ENCODE measurements around the gene HPRT1. TPM values are rescaled to one million over a fixed set of nuclear protein-coding genes. Genes with fewer than 3 reads are reported as not detected.

Gene HPRT1, protein sequence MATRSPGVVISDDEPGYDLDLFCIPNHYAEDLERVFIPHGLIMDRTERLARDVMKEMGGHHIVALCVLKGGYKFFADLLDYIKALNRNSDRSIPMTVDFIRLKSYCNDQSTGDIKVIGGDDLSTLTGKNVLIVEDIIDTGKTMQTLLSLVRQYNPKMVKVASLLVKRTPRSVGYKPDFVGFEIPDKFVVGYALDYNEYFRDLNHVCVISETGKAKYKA
- 14.1 TPM for total RNA-seq

- H3K27me3 ChIP-seq (ENCODE audit: control insufficient read depth in 3 of 3, insufficient read depth in 3 of 3, low read length in 3 of 3) = no peaks in the 10 kb centered on the region
- peak within 1 kb of the TSS; percentile 43 to 80 (median 69) for H3K9ac ChIP-seq (ENCODE audit: low read depth in 1 of 3, low read length in 3 of 3)
- H3K27ac ChIP-seq (ENCODE audit: low read depth, low read length) = peak within 1 kb of the TSS; percentile 77
- no peaks in the 10 kb centered on the region for H3K9me3 ChIP-seq (ENCODE audit: control insufficient read depth in 3 of 3, low read length in 3 of 3)
- peak within 1 kb of the TSS; percentile 66 to 72 (median 69) for H3K4me3 ChIP-seq (ENCODE audit: low read length in 3 of 3)
- H3K36me3 ChIP-seq (ENCODE audit: control insufficient read depth in 3 of 3, insufficient read depth in 3 of 3, low read length in 3 of 3) = no peaks in the 10 kb centered on the region
- peaks cover 0 to 7% (median 3%) of the 10 kb centered on the region in 3 donors for H3K4me1 ChIP-seq (ENCODE audit: control insufficient read depth in 3 of 3, insufficient read depth in 3 of 3, low read length in 3 of 3)
Observed at GRCh38 chrX:134460005-134460861, at the start of gene HPRT1. Gene HPRT1 (plus strand): TSS chrX:134460165. CDS start chrX:134460312, 147 bp downstream.

- Histone ChIP-seq H3K9ac (ENCODE audit: low read depth in 1 of 3, low read length in 3 of 3) (no peak overlapping the region), H3K27me3 (ENCODE audit: control insufficient read depth in 3 of 3, insufficient read depth in 3 of 3, low read length in 3 of 3) (no peaks in the 10 kb centered on the region), H3K9me3 (ENCODE audit: control insufficient read depth in 3 of 3, low read length in 3 of 3) (no peaks in the 10 kb centered on the region), H3K4me1 (ENCODE audit: control insufficient read depth in 3 of 3, insufficient read depth in 3 of 3, low read length in 3 of 3) (no peaks in the 10 kb centered on the region), H3K4me3 (ENCODE audit: low read length in 3 of 3) (no peak overlapping the region), H3K36me3 (ENCODE audit: control insufficient read depth in 3 of 3, insufficient read depth in 3 of 3, low read length in 3 of 3) (peaks cover 6 to 19% (median 12%) of the 10 kb centered on the region in 3 donors), H3K27ac (ENCODE audit: low read depth, low read length) (no peak overlapping the region)
Observed at GRCh38 chrX:134416087-134416486, 43.9 kb upstream of the HPRT1 start.

DNA sequence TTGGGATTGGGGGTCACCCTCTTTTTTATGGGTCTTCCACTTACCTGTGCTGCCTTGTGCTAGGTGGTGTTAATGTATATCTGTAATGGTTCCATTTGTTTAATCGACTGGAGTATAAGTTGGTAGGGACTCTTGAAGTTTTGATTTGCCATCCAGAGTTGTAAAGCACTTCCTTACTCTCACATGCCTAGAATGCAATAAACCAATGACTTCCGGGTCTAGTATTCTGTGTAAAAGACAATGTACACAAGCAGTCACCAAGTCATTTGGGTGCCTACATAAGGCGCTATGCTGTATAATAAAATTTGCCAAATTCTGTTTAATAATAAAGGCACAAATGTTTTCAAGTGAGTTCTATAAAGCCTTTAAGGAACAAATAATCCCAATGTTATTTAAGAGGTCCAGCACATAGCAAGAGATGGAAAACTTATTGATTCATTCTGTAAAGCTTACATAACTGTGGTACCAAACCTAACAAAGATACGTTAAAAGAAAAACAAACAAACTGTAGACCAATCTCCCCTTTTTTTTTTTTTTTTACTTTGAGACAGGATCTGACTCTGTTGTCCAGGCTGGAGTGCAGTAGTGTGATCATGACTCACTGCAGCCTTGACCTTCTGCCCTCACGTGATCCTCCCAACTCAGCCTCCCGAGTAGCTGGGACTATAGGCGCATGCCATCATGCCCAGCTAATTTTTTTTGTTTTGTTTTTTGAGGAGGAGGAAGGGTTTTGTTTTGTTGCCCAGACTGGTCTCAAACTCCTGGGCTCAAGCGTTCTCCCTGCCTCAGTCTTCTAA, 41.5 kb upstream of the HPRT1 start:
- Histone ChIP-seq H3K9ac (ENCODE audit: low read depth in 1 of 3, low read length in 3 of 3) (no peak overlapping the region), H3K27ac (ENCODE audit: low read depth, low read length) (no peak overlapping the region), H3K4me1 (ENCODE audit: control insufficient read depth in 3 of 3, insufficient read depth in 3 of 3, low read length in 3 of 3) (no peaks in the 10 kb centered on the region), H3K9me3 (ENCODE audit: control insufficient read depth in 3 of 3, low read length in 3 of 3) (no peaks in the 10 kb centered on the region), H3K36me3 (ENCODE audit: control insufficient read depth in 3 of 3, insufficient read depth in 3 of 3, low read length in 3 of 3) (peaks cover 6 to 18% (median 12%) of the 10 kb centered on the region in 3 donors), H3K4me3 (ENCODE audit: low read length in 3 of 3) (no peak overlapping the region), H3K27me3 (ENCODE audit: control insufficient read depth in 3 of 3, insufficient read depth in 3 of 3, low read length in 3 of 3) (no peaks in the 10 kb centered on the region)

GRCh38 chrX:134419784-134420183, 40.2 kb upstream of the HPRT1 start:
- H3K9ac ChIP-seq (ENCODE audit: low read depth in 1 of 3, low read length in 3 of 3) = no peak overlapping the region
- H3K27me3 ChIP-seq (ENCODE audit: control insufficient read depth in 3 of 3, insufficient read depth in 3 of 3, low read length in 3 of 3) = no peaks in the 10 kb centered on the region
- H3K4me1 ChIP-seq (ENCODE audit: control insufficient read depth in 3 of 3, insufficient read depth in 3 of 3, low read length in 3 of 3) = no peaks in the 10 kb centered on the region
- H3K27ac ChIP-seq (ENCODE audit: low read depth, low read length) = no peak overlapping the region
- H3K4me3 ChIP-seq (ENCODE audit: low read length in 3 of 3) = no peak overlapping the region
- H3K36me3 ChIP-seq (ENCODE audit: control insufficient read depth in 3 of 3, insufficient read depth in 3 of 3, low read length in 3 of 3) = peaks cover 6 to 15% (median 11%) of the 10 kb centered on the region in 3 donors
- no peaks in the 10 kb centered on the region for H3K9me3 ChIP-seq (ENCODE audit: control insufficient read depth in 3 of 3, low read length in 3 of 3)

- no peaks in the 10 kb centered on the region for H3K4me1 ChIP-seq (ENCODE audit: control insufficient read depth in 3 of 3, insufficient read depth in 3 of 3, low read length in 3 of 3)
- H3K27me3 ChIP-seq (ENCODE audit: control insufficient read depth in 3 of 3, insufficient read depth in 3 of 3, low read length in 3 of 3) = no peaks in the 10 kb centered on the region
- H3K36me3 ChIP-seq (ENCODE audit: control insufficient read depth in 3 of 3, insufficient read depth in 3 of 3, low read length in 3 of 3) = peaks cover 0 to 2% (median 0%) of the 10 kb centered on the region in 3 donors
- H3K9me3 ChIP-seq (ENCODE audit: control insufficient read depth in 3 of 3, low read length in 3 of 3) = no peaks in the 10 kb centered on the region
- H3K9ac ChIP-seq (ENCODE audit: low read depth in 1 of 3, low read length in 3 of 3) = no peak overlapping the region
- H3K4me3 ChIP-seq (ENCODE audit: low read length in 3 of 3) = no peak overlapping the region
- H3K27ac ChIP-seq (ENCODE audit: low read depth, low read length) = no peak overlapping the region
Observed at GRCh38 chrX:134423606-134424005, 36.4 kb upstream of the HPRT1 start.

GRCh38 chrX:134426281-134426680, 33.7 kb upstream of the HPRT1 start:
- Histone ChIP-seq H3K4me3 (ENCODE audit: low read length in 3 of 3) (no peak overlapping the region), H3K27ac (ENCODE audit: low read depth, low read length) (no peak overlapping the region), H3K36me3 (ENCODE audit: control insufficient read depth in 3 of 3, insufficient read depth in 3 of 3, low read length in 3 of 3) (no peaks in the 10 kb centered on the region), H3K27me3 (ENCODE audit: control insufficient read depth in 3 of 3, insufficient read depth in 3 of 3, low read length in 3 of 3) (no peaks in the 10 kb centered on the region), H3K9me3 (ENCODE audit: control insufficient read depth in 3 of 3, low read length in 3 of 3) (no peaks in the 10 kb centered on the region), H3K9ac (ENCODE audit: low read depth in 1 of 3, low read length in 3 of 3) (no peak overlapping the region), H3K4me1 (ENCODE audit: control insufficient read depth in 3 of 3, insufficient read depth in 3 of 3, low read length in 3 of 3) (no peaks in the 10 kb centered on the region)

DNA sequence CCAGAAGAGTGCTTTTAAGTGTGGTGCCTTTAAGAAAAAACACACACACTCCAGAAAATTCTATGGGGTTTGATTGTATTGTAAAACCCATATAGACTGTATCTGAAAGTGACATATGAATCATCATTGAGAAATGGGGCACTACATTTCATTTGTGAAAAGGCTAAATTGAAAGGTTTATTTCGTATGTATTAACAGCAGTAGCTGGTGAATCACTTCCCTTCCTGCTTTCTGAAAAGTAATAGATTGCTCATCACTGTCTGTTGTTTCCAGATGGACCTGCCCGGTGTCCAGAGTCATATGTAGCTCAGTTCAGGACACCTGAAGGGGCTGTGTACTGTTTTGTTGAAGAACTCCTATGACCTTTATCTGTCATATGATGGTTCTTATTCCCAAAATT, 28.1 kb upstream of the HPRT1 start:
- H3K4me1 ChIP-seq (ENCODE audit: control insufficient read depth in 3 of 3, insufficient read depth in 3 of 3, low read length in 3 of 3) = no peaks in the 10 kb centered on the region
- no peaks in the 10 kb centered on the region for H3K36me3 ChIP-seq (ENCODE audit: control insufficient read depth in 3 of 3, insufficient read depth in 3 of 3, low read length in 3 of 3)
- H3K9ac ChIP-seq (ENCODE audit: low read depth in 1 of 3, low read length in 3 of 3) = no peak overlapping the region
- no peaks in the 10 kb centered on the region for H3K27me3 ChIP-seq (ENCODE audit: control insufficient read depth in 3 of 3, insufficient read depth in 3 of 3, low read length in 3 of 3)
- H3K4me3 ChIP-seq (ENCODE audit: low read length in 3 of 3) = no peak overlapping the region
- H3K9me3 ChIP-seq (ENCODE audit: control insufficient read depth in 3 of 3, low read length in 3 of 3) = no peaks in the 10 kb centered on the region
- no peak overlapping the region for H3K27ac ChIP-seq (ENCODE audit: low read depth, low read length)

GRCh38 chrX:134435894-134436293, 24.1 kb upstream of the HPRT1 start:
- Histone ChIP-seq H3K36me3 (ENCODE audit: control insufficient read depth in 3 of 3, insufficient read depth in 3 of 3, low read length in 3 of 3) (no peaks in the 10 kb centered on the region), H3K9me3 (ENCODE audit: control insufficient read depth in 3 of 3, low read length in 3 of 3) (no peaks in the 10 kb centered on the region)

DNA sequence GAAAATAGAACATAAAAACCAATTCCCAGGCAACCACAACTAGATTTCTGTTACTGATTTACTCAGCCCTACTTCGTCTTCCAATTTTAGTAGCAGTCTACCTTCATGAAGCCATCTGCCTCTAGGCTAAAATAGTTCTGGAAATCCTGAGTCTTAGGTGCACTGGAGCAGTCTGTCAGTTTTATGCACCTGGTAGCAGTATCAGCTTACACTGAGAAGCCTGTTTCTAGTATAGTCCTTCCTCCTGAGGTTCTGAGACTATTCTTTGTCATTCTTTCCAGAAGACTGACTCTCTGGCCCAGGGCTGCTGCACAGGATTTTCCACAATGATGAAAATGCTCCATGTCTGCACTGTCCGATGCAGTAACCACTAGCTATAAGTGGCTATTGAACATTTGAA, 16.9 kb upstream of the HPRT1 start:
- Histone ChIP-seq H3K4me3 (ENCODE audit: low read length in 3 of 3) (no peak overlapping the region), H3K27ac (ENCODE audit: low read depth, low read length) (no peak overlapping the region), H3K27me3 (ENCODE audit: control insufficient read depth in 3 of 3, insufficient read depth in 3 of 3, low read length in 3 of 3) (no peaks in the 10 kb centered on the region), H3K9me3 (ENCODE audit: control insufficient read depth in 3 of 3, low read length in 3 of 3) (no peaks in the 10 kb centered on the region), H3K4me1 (ENCODE audit: control insufficient read depth in 3 of 3, insufficient read depth in 3 of 3, low read length in 3 of 3) (no peaks in the 10 kb centered on the region), H3K9ac (ENCODE audit: low read depth in 1 of 3, low read length in 3 of 3) (no peak overlapping the region), H3K36me3 (ENCODE audit: control insufficient read depth in 3 of 3, insufficient read depth in 3 of 3, low read length in 3 of 3) (no peaks in the 10 kb centered on the region)

More at GRCh38 chrX:134435894-134436293, 24.1 kb upstream of the HPRT1 start:
- no peaks in the 10 kb centered on the region for H3K27me3 ChIP-seq (ENCODE audit: control insufficient read depth in 3 of 3, insufficient read depth in 3 of 3, low read length in 3 of 3)
- H3K4me3 ChIP-seq (ENCODE audit: low read length in 3 of 3) = no peak overlapping the region
- no peak overlapping the region for H3K27ac ChIP-seq (ENCODE audit: low read depth, low read length)
- no peak overlapping the region for H3K9ac ChIP-seq (ENCODE audit: low read depth in 1 of 3, low read length in 3 of 3)
- no peaks in the 10 kb centered on the region for H3K4me1 ChIP-seq (ENCODE audit: control insufficient read depth in 3 of 3, insufficient read depth in 3 of 3, low read length in 3 of 3)

Measured in skeletal muscle tissue (tissue), 4 donors.